Measurements from ENCODE around the gene RAD18.

DNA sequence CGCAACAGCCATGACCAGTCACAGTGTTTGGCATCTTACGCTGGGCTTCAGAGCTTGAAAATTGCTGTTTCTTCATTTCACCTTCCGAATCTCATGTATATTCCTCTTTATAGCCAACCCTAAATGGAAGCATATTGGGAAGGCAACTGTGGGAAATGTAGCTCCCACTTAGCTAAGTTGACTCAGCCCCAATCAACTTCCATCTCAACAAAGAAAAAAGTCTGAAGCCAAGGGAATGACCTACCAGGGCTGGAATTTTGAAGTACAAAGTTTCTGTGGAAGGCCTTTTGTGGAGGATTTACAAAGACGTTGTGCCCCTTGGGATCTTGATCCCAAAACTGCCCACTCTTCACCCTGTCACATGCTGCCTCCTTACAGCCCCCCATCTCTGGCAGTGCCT is 108.6 kb downstream of the RAD18 start:
- TF ChIP-seq CTCF (IDR thresholded peaks at IDR 0.05) = no peak
- no peak for TF ChIP-seq POLR2A (IDR thresholded peaks at IDR 0.05)
